ENCODE measurements around the gene NAT8L.

The NAT8L gene

DNA sequence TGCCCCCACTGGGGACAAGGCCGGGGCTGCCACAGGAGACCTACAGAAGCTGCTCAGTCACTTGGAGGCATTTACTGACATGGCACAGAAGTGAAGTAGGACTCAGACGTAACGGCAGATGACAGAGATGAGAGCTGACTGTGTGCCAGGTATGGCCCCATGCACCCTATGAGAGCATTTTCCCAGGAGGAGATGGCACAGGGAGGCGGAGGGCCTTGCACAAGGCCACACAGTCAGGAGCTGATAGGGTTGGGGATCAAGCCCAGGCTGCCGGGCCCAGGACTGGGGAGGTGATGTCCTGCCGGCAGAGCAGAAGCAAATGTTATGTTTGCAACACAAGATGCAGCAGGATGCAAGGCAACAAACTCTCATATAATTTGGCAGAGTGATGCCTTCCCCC lies 34.1 kb downstream of the NAT8L start:
- TF ChIP-seq, protein P1, sequence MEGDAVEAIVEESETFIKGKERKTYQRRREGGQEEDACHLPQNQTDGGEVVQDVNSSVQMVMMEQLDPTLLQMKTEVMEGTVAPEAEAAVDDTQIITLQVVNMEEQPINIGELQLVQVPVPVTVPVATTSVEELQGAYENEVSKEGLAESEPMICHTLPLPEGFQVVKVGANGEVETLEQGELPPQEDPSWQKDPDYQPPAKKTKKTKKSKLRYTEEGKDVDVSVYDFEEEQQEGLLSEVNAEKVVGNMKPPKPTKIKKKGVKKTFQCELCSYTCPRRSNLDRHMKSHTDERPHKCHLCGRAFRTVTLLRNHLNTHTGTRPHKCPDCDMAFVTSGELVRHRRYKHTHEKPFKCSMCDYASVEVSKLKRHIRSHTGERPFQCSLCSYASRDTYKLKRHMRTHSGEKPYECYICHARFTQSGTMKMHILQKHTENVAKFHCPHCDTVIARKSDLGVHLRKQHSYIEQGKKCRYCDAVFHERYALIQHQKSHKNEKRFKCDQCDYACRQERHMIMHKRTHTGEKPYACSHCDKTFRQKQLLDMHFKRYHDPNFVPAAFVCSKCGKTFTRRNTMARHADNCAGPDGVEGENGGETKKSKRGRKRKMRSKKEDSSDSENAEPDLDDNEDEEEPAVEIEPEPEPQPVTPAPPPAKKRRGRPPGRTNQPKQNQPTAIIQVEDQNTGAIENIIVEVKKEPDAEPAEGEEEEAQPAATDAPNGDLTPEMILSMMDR (IDR thresholded peaks at IDR 0.05; ENCODE audit: low read depth, low read length) = no peak
- no peaks in the 10 kb centered on the region for H3K27me3 ChIP-seq (ENCODE audit: insufficient read depth, low read depth, severe bottlenecking)
- peaks cover 7% of the 10 kb centered on the region for H3K9me3 ChIP-seq (ENCODE audit: severe bottlenecking)
- DNase-seq = no peak
- no peaks in the 10 kb centered on the region for H3K36me3 ChIP-seq
- H3K27ac ChIP-seq = no peak overlapping the region
- H3K4me3 ChIP-seq (ENCODE audit: low read depth, low read length) = no peak overlapping the region

DNA sequence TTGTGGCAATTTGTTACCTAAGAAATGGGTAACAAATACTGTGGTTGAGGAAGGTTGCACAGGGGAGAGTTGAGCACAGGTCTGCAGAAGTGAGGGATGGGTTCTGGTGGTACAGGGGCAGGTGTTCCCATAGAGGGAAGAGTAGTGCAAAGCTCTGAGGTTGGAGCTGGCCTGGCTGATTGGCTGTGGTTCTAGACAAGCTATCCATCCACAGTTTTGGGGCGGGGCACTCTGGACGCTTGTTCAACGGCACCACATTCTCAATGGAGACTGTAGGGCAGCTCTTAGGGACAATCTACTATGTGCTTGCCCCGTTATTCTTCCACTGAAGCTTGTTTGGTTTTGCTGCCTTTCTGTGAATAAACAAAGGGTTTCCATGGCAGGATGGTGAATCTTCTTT lies 35.4 kb downstream of the NAT8L start:
- Histone ChIP-seq H3K27me3 (ENCODE audit: insufficient read depth, low read depth, severe bottlenecking) (no peaks in the 10 kb centered on the region), H3K36me3 (no peaks in the 10 kb centered on the region)
- TF ChIP-seq, protein P1 (IDR thresholded peaks at IDR 0.05; ENCODE audit: low read depth, low read length) = no peak

DNA sequence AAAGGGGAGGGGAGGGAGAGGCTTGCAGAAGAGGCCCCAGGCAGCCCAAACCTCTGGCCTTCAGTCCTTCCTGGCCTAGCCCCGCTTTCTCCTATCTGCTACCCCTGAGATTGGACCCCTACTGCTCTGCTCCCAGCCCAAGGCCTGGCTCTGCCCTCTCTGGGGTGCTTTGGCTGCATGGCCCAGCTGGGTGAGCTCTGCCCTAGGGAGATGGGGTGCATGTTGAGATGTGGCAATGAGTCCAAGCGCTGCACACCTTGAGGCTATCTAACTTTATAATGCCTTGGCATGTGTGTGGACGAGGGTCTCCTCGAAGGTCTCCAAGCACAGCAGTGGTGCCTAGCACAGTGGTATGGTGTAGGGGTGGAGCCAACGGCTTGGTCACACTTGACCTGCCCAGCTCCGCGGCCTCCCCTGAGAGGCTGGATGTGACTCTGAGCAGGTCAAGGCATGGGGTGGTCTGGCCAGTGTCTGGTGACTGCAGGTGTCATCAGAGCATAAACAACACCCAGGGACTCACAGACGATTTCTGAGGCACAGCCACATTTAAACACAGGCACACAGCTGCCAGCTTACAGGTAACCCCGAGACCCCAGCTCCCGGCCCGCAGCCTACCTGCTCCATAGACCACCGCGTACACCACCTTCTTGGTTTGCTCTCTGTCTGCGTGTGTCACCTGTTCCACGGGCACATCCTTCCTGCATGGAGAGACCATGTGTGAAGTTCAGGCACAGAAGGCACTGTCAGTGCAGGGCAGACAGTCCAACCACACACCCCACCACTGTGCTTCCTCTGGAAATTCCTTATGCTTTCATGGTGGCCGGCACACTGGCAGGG lies 36.3 kb downstream of the NAT8L start:
- H3K36me3 ChIP-seq = no peaks in the 10 kb centered on the region
- TF ChIP-seq, protein P1 (IDR thresholded peaks at IDR 0.05; ENCODE audit: low read depth, low read length) = no peak
- no peak for DNase-seq
- no peak overlapping the region for H3K4me3 ChIP-seq (ENCODE audit: low read depth, low read length)
- H3K9me3 ChIP-seq (ENCODE audit: severe bottlenecking) = peaks cover 7% of the 10 kb centered on the region
- H3K27ac ChIP-seq = no peak overlapping the region
- H3K27me3 ChIP-seq (ENCODE audit: insufficient read depth, low read depth, severe bottlenecking) = no peaks in the 10 kb centered on the region

More for the DNA sequence above, 35.4 kb downstream of the NAT8L start:
- Histone ChIP-seq H3K4me3 (ENCODE audit: low read depth, low read length) (no peak overlapping the region), H3K27ac (no peak overlapping the region), H3K9me3 (ENCODE audit: severe bottlenecking) (peaks cover 7% of the 10 kb centered on the region)
- no peak for DNase-seq

DNA sequence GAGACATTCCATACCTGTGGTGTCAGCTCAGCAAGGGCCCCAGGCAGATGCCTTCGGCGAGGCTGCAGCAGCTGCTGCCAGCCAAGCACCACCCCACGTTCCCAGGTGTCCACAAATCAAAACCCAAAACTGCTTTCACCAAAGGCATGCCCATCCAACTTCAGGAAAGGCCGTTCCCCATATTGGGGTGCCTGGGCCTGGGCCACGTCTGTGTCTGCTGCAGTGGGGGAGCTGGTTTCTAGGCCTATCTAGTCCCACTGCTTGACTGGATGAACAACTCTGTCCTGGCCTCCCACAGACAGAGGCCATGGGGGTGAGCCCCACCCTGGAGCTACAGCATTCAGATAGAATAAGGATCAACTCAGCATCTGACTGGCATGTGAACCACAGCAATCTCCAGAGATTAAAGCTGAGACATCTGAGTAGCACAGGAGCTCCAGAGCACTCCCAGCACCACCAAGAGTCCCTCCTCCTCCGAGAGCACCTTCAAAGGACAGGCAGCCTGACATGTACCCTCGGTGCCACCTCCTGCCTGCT lies 37.0 kb downstream of the NAT8L start:
- H3K4me3 ChIP-seq (ENCODE audit: low read depth, low read length) = no peak overlapping the region
- H3K27ac ChIP-seq = no peak overlapping the region
- no peak for DNase-seq
- no peaks in the 10 kb centered on the region for H3K27me3 ChIP-seq (ENCODE audit: insufficient read depth, low read depth, severe bottlenecking)
- peaks cover 7% of the 10 kb centered on the region for H3K9me3 ChIP-seq (ENCODE audit: severe bottlenecking)
- H3K36me3 ChIP-seq = no peaks in the 10 kb centered on the region
- TF ChIP-seq, protein P1 (IDR thresholded peaks at IDR 0.05; ENCODE audit: low read depth, low read length) = no peak

DNA sequence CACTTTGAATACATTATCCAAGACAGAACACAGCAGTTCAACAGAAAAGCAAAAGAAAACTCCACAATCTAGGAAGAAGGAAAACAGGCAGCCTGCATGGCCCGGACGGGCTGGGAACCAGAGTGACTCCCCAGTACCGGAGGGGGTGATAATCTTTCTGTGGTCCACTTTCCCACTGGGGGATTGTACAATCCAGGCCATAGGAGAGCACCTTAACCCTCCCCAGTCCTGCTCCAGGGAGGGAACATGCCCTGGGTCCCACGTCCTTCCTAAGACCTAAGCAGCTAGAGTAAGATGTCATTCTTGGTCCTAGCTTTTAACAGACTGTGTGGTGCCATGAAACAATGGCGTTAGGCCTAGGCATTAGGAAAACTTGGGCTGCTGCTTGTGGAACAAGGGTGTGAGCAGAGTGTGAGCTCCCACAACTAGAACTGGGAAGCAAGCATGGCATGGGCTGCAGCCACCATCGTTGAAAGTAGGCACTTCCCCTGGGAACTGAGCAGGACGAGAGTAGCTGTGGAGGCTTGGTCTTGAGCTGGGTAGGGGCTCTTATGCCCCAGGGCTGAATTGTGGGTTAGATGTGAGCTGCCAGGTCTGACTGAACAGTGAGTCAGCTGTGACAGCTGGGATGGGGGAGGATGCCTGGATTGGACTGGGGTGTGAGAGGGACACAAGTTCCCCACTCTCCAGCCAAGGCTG lies 42.4 kb downstream of the NAT8L start:
- H3K27ac ChIP-seq = no peak overlapping the region
- no peaks in the 10 kb centered on the region for H3K36me3 ChIP-seq
- TF ChIP-seq, protein P1 (IDR thresholded peaks at IDR 0.05; ENCODE audit: low read depth, low read length) = no peak
- no peak for DNase-seq
- H3K4me3 ChIP-seq (ENCODE audit: low read depth, low read length) = no peak overlapping the region
- peaks cover 27% of the 10 kb centered on the region for H3K9me3 ChIP-seq (ENCODE audit: severe bottlenecking)
- no peaks in the 10 kb centered on the region for H3K27me3 ChIP-seq (ENCODE audit: insufficient read depth, low read depth, severe bottlenecking)

Data from WERI-Rb-1 (cell line).